Osteocyte (in vitro differentiated cells): ENCODE data around the gene MAMDC2. TPM values are rescaled to one million over a fixed set of nuclear protein-coding genes. Genes with fewer than 3 reads are reported as not detected.

Experiments
- DNase-seq: peaks from one replicate; pipeline ENCODE4 v3.0.0; 2021; ENCODE audit warnings: mixed read lengths; ENCODE audit not compliant: unreplicated experiment; ENCODE audit errors: extremely low spot score
- H3K27ac Mint-ChIP-seq: one replicate; pipeline ENCODE4 v1.8.0; 2021; ENCODE audit warnings: mild to moderate bottlenecking, mixed read lengths; ENCODE audit not compliant: unreplicated experiment
- H3K27me3 Mint-ChIP-seq: one replicate; pipeline ENCODE4 v1.8.0; 2021; ENCODE audit warnings: mixed read lengths; ENCODE audit not compliant: unreplicated experiment
- H3K36me3 Mint-ChIP-seq: one replicate; pipeline ENCODE4 v1.8.0; 2021; ENCODE audit warnings: mixed read lengths; ENCODE audit not compliant: unreplicated experiment
- H3K4me1 Mint-ChIP-seq: one replicate; pipeline ENCODE4 v1.8.0; 2021; ENCODE audit warnings: mixed read lengths; ENCODE audit not compliant: unreplicated experiment
- H3K4me3 Mint-ChIP-seq: one replicate; pipeline ENCODE4 v1.8.0; 2021; ENCODE audit warnings: mild to moderate bottlenecking, moderate library complexity, mixed read lengths; ENCODE audit not compliant: unreplicated experiment
- H3K9me3 Mint-ChIP-seq: one replicate; pipeline ENCODE4 v1.8.0; 2021; ENCODE audit warnings: mixed read lengths; ENCODE audit not compliant: unreplicated experiment
- CTCF ChIP-seq: fragments of 200-600 bp; sonication (generic); IDR thresholded peaks from 2 replicates; pipeline ENCODE4 v1.5.0; 2021; ENCODE audit warnings: antibody characterized with exemption, mild to moderate bottlenecking, moderate library complexity
- total RNA-seq: library from RNA; stranded (reverse); gene quantifications from 2 replicates; pipeline ENCODE4 v1.2.1, GENCODE V29; 2021

Gene MAMDC2
- total RNA-seq, 1 donor from 2014 or later, result 11.3 TPM

- Mint-ChIP-seq H3K27ac (peak overlapping the region; percentile 64), H3K9me3 (no peaks in the 10 kb centered on the region), H3K36me3 (no peaks in the 10 kb centered on the region), H3K27me3 (no peaks in the 10 kb centered on the region), H3K4me3 (no peak overlapping the region), H3K4me1 (peaks cover 39% of the 10 kb centered on the region)
- TF ChIP-seq CTCF, result no peak
- DNase-seq, result no peak
These were observed 18.1 kb downstream of the MAMDC2 start for GRCh38 chr9:70061776-70062175.

- no peak for DNase-seq
- Mint-ChIP-seq H3K27me3 (no peaks in the 10 kb centered on the region), H3K9me3 (no peaks in the 10 kb centered on the region), H3K4me3 (no peak overlapping the region), H3K4me1 (peaks cover 40% of the 10 kb centered on the region), H3K27ac (no peak overlapping the region), H3K36me3 (no peaks in the 10 kb centered on the region)
- TF ChIP-seq CTCF, result no peak
These were observed 20.8 kb downstream of the MAMDC2 start for GRCh38 chr9:70064496-70064895.

- TF ChIP-seq CTCF, result no peak
- Mint-ChIP-seq H3K27me3 (no peaks in the 10 kb centered on the region), H3K4me1 (peaks cover 41% of the 10 kb centered on the region)
These were observed 21.9 kb downstream of the MAMDC2 start for GRCh38 chr9:70065572-70065971.

DNA sequence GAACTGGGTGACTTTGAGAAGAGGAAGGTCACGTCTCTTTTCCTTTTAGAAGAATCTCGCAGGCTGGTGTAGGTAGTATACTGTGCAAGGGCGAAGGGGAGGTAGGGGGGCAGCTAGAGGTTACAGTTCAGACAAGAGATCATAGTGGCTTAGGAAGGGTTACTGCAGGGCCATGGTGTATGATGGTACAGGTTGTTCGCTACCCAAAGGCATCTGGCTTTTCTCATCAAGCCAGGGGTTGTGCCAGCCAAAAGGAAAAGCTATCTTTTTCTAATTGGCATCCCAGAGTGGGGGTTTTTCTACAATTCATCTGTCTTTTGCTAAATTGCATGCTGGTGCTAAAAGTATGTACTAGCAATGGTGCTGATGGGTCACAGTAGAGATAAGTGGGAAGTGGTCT, 22.8 kb downstream of the MAMDC2 start:
- no peak for TF ChIP-seq CTCF
- Mint-ChIP-seq H3K9me3 (no peaks in the 10 kb centered on the region), H3K27me3 (no peaks in the 10 kb centered on the region), H3K4me1 (peaks cover 40% of the 10 kb centered on the region), H3K27ac (no peak overlapping the region), H3K36me3 (no peaks in the 10 kb centered on the region), H3K4me3 (no peak overlapping the region)
- no peak for DNase-seq

More at GRCh38 chr9:70065572-70065971, 21.9 kb downstream of the MAMDC2 start:
- H3K4me3 Mint-ChIP-seq, result no peak overlapping the region
- H3K9me3 Mint-ChIP-seq, result no peaks in the 10 kb centered on the region
- no peak for DNase-seq
- no peaks in the 10 kb centered on the region for H3K36me3 Mint-ChIP-seq
- no peak overlapping the region for H3K27ac Mint-ChIP-seq

GRCh38 chr9:70066874-70067273, 23.2 kb downstream of the MAMDC2 start:
- TF ChIP-seq CTCF, result no peak
- no peak for DNase-seq
- H3K4me1 Mint-ChIP-seq, result peaks cover 35% of the 10 kb centered on the region
- no peaks in the 10 kb centered on the region for H3K9me3 Mint-ChIP-seq
- H3K27ac Mint-ChIP-seq, result no peak overlapping the region
- no peaks in the 10 kb centered on the region for H3K27me3 Mint-ChIP-seq
- H3K4me3 Mint-ChIP-seq, result no peak overlapping the region
- no peaks in the 10 kb centered on the region for H3K36me3 Mint-ChIP-seq
